Hepatocyte (in vitro differentiated cells): Measurements from ENCODE around the gene BBS4. TPM values are rescaled to one million over a fixed set of nuclear protein-coding genes. Genes with fewer than 3 reads are reported as not detected.

Source experiments
- DNase-seq: peaks from one replicate; pipeline ENCODE4 v3.0.0-alpha.2; 2016; ENCODE audit warnings: low spot score
- H2AFZ ChIP-seq: fragments of 200-600 bp; sonication (generic); 2 replicates; pipeline ENCODE4 v1.6.0; 2016; ENCODE audit warnings: antibody characterized with exemption, mild to moderate bottlenecking
- H3K27ac ChIP-seq: fragments of 200-600 bp; sonication (generic); 2 replicates; pipeline ENCODE4 v1.5.1; 2016; ENCODE audit warnings: mild to moderate bottlenecking
- H3K27me3 ChIP-seq: fragments of 200-600 bp; sonication (generic); 2 replicates; pipeline ENCODE4 v1.6.1; 2016
- H3K36me3 ChIP-seq: fragments of 200-600 bp; sonication (generic); replicated peaks from 2 replicates; pipeline ENCODE4 v1.5.1; 2016; ENCODE audit warnings: low read depth; ENCODE audit not compliant: insufficient read depth
- H3K4me1 ChIP-seq: fragments of 200-600 bp; sonication (generic); 2 replicates; pipeline ENCODE4 v1.5.1; 2016; ENCODE audit warnings: mild to moderate bottlenecking, moderate library complexity; ENCODE audit not compliant: insufficient read depth
- H3K4me2 ChIP-seq: fragments of 200-600 bp; sonication (generic); 2 replicates; pipeline ENCODE4 v1.6.0; 2016
- H3K4me3 ChIP-seq: fragments of 200-600 bp; sonication (generic); 2 replicates; pipeline ENCODE4 v1.5.1; 2016; ENCODE audit warnings: mild to moderate bottlenecking
- H3K79me2 ChIP-seq: fragments of 200-600 bp; sonication (generic); 2 replicates; pipeline ENCODE4 v1.6.0; 2017; ENCODE audit warnings: mild to moderate bottlenecking
- H3K9me2 ChIP-seq: fragments of 200-600 bp; sonication (generic); replicated peaks from 2 replicates; pipeline ENCODE4 v1.6.0; 2017; ENCODE audit warnings: mild to moderate bottlenecking; ENCODE audit not compliant: insufficient read depth
- H3K9me3 ChIP-seq: fragments of 200-600 bp; sonication (generic); 2 replicates; pipeline ENCODE4 v1.5.1; 2016; ENCODE audit warnings: low read depth, mild to moderate bottlenecking
- H4K20me1 ChIP-seq: fragments of 200-600 bp; sonication (generic); 2 replicates; pipeline ENCODE4 v1.6.0; 2016; ENCODE audit warnings: mild to moderate bottlenecking; ENCODE audit not compliant: insufficient read depth, poor library complexity, severe bottlenecking
- CTCF ChIP-seq: fragments of 200-600 bp; sonication (generic); IDR thresholded peaks from 2 replicates; pipeline ENCODE4 v1.5.1; 2016; ENCODE audit warnings: antibody characterized with exemption, mild to moderate bottlenecking; ENCODE audit not compliant: poor library complexity
- EZH2 ChIP-seq: fragments of 200-600 bp; sonication (generic); IDR thresholded peaks from 2 replicates; pipeline ENCODE4 v1.6.1; 2016; ENCODE audit warnings: antibody characterized with exemption, mild to moderate bottlenecking, borderline replicate concordance
- EZH2phosphoT487 ChIP-seq: fragments of 200-600 bp; sonication (generic); IDR thresholded peaks from one replicate; pipeline ENCODE4 v1.6.1; 2018; ENCODE audit warnings: antibody characterized with exemption, mild to moderate bottlenecking, low read depth, moderate library complexity; ENCODE audit not compliant: unreplicated experiment, severe bottlenecking
- WGBS: methylation state at CpG from one replicate; pipeline ENCODE4 v1.1.6; 2016; ENCODE audit warnings: low lambda C conversion rate; ENCODE audit errors: missing lambda C conversion rate; 5-methylcytosine and 5-hydroxymethylcytosine counted together
- polyA plus RNA-seq: library from polyadenylated mRNA; unstranded; fragments of >200 nt; fragmentation: Nextera tagmentation; extraction: Ambion mirVana; gene quantifications from 2 replicates; pipeline ENCODE4 v1.2.1, GENCODE V29; 2016
- total RNA-seq: library from RNA; depleted of rRNA; stranded (reverse); fragments of >200 nt; gene quantifications from 2 replicates; pipeline ENCODE4 v1.2.3, GENCODE V29; 2014

The BBS4 gene
- total and polyA plus RNA-seq, 2 experiments from 2014 or later, result 18.1 to 28.3 TPM

GRCh38 chr15:72732086-72732485, 46.1 kb downstream of the BBS4 start:
- H4K20me1 ChIP-seq, result no peaks in the 10 kb centered on the region
- no peaks in the 10 kb centered on the region for H3K27me3 ChIP-seq
- H3K4me2 ChIP-seq, result no peak overlapping the region
- H3K9me2 ChIP-seq, result no peaks in the 10 kb centered on the region
- H2AFZ ChIP-seq, result no peak overlapping the region
- no peaks in the 10 kb centered on the region for H3K36me3 ChIP-seq
- H3K79me2 ChIP-seq, result no peaks in the 10 kb centered on the region
- DNase-seq, result no peak
- no peak for TF ChIP-seq CTCF
- TF ChIP-seq EZH2phosphoT487, result no peak
- no peak for TF ChIP-seq EZH2
- no peak overlapping the region for H3K27ac ChIP-seq
- H3K4me3 ChIP-seq, result no peak overlapping the region
- no peaks in the 10 kb centered on the region for H3K9me3 ChIP-seq
- H3K4me1 ChIP-seq, result no peaks in the 10 kb centered on the region

GRCh38 chr15:72732516-72732915, 46.5 kb downstream of the BBS4 start:
- no peak for DNase-seq
- 92% methylated on average over 4 of the region's 4 CpGs for WGBS
- H3K27ac ChIP-seq, result no peak overlapping the region
- H4K20me1 ChIP-seq, result no peaks in the 10 kb centered on the region
- TF ChIP-seq EZH2 (no peak), CTCF (no peak), EZH2phosphoT487 (no peak)
- no peaks in the 10 kb centered on the region for H3K36me3 ChIP-seq
- no peaks in the 10 kb centered on the region for H3K79me2 ChIP-seq
- no peak overlapping the region for H3K4me3 ChIP-seq
- H3K9me2 ChIP-seq, result no peaks in the 10 kb centered on the region
- no peaks in the 10 kb centered on the region for H3K27me3 ChIP-seq
- no peak overlapping the region for H3K4me2 ChIP-seq
- no peaks in the 10 kb centered on the region for H3K9me3 ChIP-seq
- no peak overlapping the region for H2AFZ ChIP-seq
- no peaks in the 10 kb centered on the region for H3K4me1 ChIP-seq

GRCh38 chr15:72733941-72734738, 48.1 kb downstream of the BBS4 start:
- H3K4me2 ChIP-seq, result no peak overlapping the region
- no peaks in the 10 kb centered on the region for H3K9me2 ChIP-seq
- 69% methylated on average over 2 of the region's 2 CpGs for whole genome bisulfite sequencing
- no peaks in the 10 kb centered on the region for H3K79me2 ChIP-seq
- H3K27me3 ChIP-seq, result no peaks in the 10 kb centered on the region
- H3K4me3 ChIP-seq, result no peak overlapping the region
- H3K9me3 ChIP-seq, result no peaks in the 10 kb centered on the region
- no peaks in the 10 kb centered on the region for H3K36me3 ChIP-seq
- no peak for DNase-seq
- TF ChIP-seq CTCF (no peak), EZH2phosphoT487 (no peak), EZH2 (no peak)
- H3K27ac ChIP-seq, result no peak overlapping the region
- H4K20me1 ChIP-seq, result no peaks in the 10 kb centered on the region
- no peaks in the 10 kb centered on the region for H3K4me1 ChIP-seq
- no peak overlapping the region for H2AFZ ChIP-seq
